ENCODE data around the gene ADSS1. TPM values are rescaled to one million over a fixed set of nuclear protein-coding genes. Genes with fewer than 3 reads are reported as not detected.
A peak's percentile ranks its signal among the peaks of the same experiment; 100 is the strongest.

The ADSS1 gene
- total RNA-seq, 1 donor from 2014 or later = 89.8 TPM

- H3K36me3 ChIP-seq (ENCODE audit: control insufficient read depth in 3 of 3, insufficient read depth in 3 of 3, low read length in 3 of 3) = peaks cover 19 to 27% (median 23%) of the 10 kb centered on the region in 3 donors
- no peak overlapping the region for H3K27ac ChIP-seq (ENCODE audit: low read depth, low read length)
- H3K27me3 ChIP-seq (ENCODE audit: control insufficient read depth in 3 of 3, insufficient read depth in 3 of 3, low read length in 3 of 3) = peaks cover 0 to 11% (median 0%) of the 10 kb centered on the region in 3 donors
- H3K9me3 ChIP-seq (ENCODE audit: control insufficient read depth in 3 of 3, low read length in 3 of 3) = no peaks in the 10 kb centered on the region
- no peak overlapping the region for H3K9ac ChIP-seq (ENCODE audit: low read depth in 1 of 3, low read length in 3 of 3)
- peaks cover 0 to 24% (median 17%) of the 10 kb centered on the region in 3 donors for H3K4me1 ChIP-seq (ENCODE audit: control insufficient read depth in 3 of 3, insufficient read depth in 3 of 3, low read length in 3 of 3)
- H3K4me3 ChIP-seq (ENCODE audit: low read length in 3 of 3) = no peak overlapping the region
These were observed 17.1 kb upstream of the ADSS1 start for GRCh38 chr14:104706733-104707607.

DNA sequence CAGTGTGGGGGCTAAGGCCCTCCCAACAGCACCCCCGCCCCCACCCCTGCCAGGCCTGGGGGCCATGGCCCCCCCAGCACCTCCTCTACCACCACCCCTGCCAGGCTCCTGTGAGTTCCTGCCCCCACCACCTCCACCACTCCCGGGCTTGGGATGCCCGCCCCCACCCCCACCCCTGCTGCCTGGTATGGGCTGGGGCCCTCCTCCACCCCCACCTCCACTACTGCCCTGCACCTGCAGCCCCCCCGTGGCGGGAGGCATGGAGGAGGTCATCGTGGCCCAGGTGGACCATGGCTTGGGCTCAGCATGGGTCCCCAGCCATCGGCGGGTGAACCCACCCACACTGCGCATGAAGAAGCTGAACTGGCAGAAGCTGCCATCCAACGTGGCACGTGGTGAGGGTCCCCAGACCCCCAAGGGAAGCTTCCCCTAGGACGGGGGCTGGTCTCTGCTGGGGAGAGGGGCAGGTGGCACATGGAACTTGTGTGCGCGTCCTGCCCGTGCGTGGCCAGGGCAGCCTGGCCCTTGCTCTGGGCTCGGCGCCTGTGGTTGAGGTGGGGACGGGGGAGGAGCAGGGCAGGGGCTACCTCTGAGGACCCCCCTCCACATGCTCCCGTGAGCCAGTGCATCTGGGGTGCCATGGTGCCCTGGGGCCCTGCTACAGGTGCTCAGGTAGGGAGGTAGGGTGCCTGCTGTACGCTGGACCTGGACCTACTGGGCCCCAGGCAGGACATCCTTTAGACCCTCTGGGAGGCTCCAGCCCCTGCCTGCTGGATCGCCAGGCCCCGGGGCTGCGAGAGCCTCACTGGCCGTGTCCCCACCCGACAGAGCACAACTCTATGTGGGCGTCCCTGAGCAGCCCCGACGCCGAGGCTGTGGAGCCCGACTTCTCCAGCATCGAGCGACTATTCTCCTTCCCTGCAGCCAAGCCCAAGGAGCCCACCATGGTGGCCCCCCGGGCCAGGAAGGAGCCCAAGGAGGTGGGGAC lies 16.1 kb upstream of the ADSS1 start:
- H3K4me1 ChIP-seq (ENCODE audit: control insufficient read depth in 3 of 3, insufficient read depth in 3 of 3, low read length in 3 of 3) = peaks cover 0 to 24% (median 17%) of the 10 kb centered on the region in 3 donors
- peaks cover 19 to 28% (median 22%) of the 10 kb centered on the region in 3 donors for H3K36me3 ChIP-seq (ENCODE audit: control insufficient read depth in 3 of 3, insufficient read depth in 3 of 3, low read length in 3 of 3)
- no peaks in the 10 kb centered on the region for H3K9me3 ChIP-seq (ENCODE audit: control insufficient read depth in 3 of 3, low read length in 3 of 3)
- peaks cover 0 to 11% (median 0%) of the 10 kb centered on the region in 3 donors for H3K27me3 ChIP-seq (ENCODE audit: control insufficient read depth in 3 of 3, insufficient read depth in 3 of 3, low read length in 3 of 3)
- H3K27ac ChIP-seq (ENCODE audit: low read depth, low read length) = no peak overlapping the region
- no peak overlapping the region for H3K4me3 ChIP-seq (ENCODE audit: low read length in 3 of 3)
- no peak overlapping the region for H3K9ac ChIP-seq (ENCODE audit: low read depth in 1 of 3, low read length in 3 of 3)

GRCh38 chr14:104708606-104709268 lies 15.3 kb upstream of the ADSS1 start:
- H3K9ac ChIP-seq (ENCODE audit: low read depth in 1 of 3, low read length in 3 of 3) = no peak overlapping the region
- H3K27me3 ChIP-seq (ENCODE audit: control insufficient read depth in 3 of 3, insufficient read depth in 3 of 3, low read length in 3 of 3) = peaks cover 0 to 11% (median 0%) of the 10 kb centered on the region in 3 donors
- H3K9me3 ChIP-seq (ENCODE audit: control insufficient read depth in 3 of 3, low read length in 3 of 3) = no peaks in the 10 kb centered on the region
- no peak overlapping the region for H3K27ac ChIP-seq (ENCODE audit: low read depth, low read length)
- H3K36me3 ChIP-seq (ENCODE audit: control insufficient read depth in 3 of 3, insufficient read depth in 3 of 3, low read length in 3 of 3) = peaks cover 21 to 22% (median 22%) of the 10 kb centered on the region in 3 donors
- peaks cover 0 to 24% (median 17%) of the 10 kb centered on the region in 3 donors for H3K4me1 ChIP-seq (ENCODE audit: control insufficient read depth in 3 of 3, insufficient read depth in 3 of 3, low read length in 3 of 3)
- H3K4me3 ChIP-seq (ENCODE audit: low read length in 3 of 3) = no peak overlapping the region

GRCh38 chr14:104709387-104710039 lies 14.5 kb upstream of the ADSS1 start:
- peak overlapping the region in 1 of 3 donors; percentile 33 for H3K9ac ChIP-seq (ENCODE audit: low read depth in 1 of 3, low read length in 3 of 3)
- no peak overlapping the region for H3K27ac ChIP-seq (ENCODE audit: low read depth, low read length)
- peaks cover 16 to 20% (median 20%) of the 10 kb centered on the region in 3 donors for H3K36me3 ChIP-seq (ENCODE audit: control insufficient read depth in 3 of 3, insufficient read depth in 3 of 3, low read length in 3 of 3)
- peaks cover 0 to 11% (median 0%) of the 10 kb centered on the region in 3 donors for H3K27me3 ChIP-seq (ENCODE audit: control insufficient read depth in 3 of 3, insufficient read depth in 3 of 3, low read length in 3 of 3)
- no peak overlapping the region for H3K4me3 ChIP-seq (ENCODE audit: low read length in 3 of 3)
- no peaks in the 10 kb centered on the region for H3K9me3 ChIP-seq (ENCODE audit: control insufficient read depth in 3 of 3, low read length in 3 of 3)
- peaks cover 0 to 24% (median 17%) of the 10 kb centered on the region in 3 donors for H3K4me1 ChIP-seq (ENCODE audit: control insufficient read depth in 3 of 3, insufficient read depth in 3 of 3, low read length in 3 of 3)

DNA sequence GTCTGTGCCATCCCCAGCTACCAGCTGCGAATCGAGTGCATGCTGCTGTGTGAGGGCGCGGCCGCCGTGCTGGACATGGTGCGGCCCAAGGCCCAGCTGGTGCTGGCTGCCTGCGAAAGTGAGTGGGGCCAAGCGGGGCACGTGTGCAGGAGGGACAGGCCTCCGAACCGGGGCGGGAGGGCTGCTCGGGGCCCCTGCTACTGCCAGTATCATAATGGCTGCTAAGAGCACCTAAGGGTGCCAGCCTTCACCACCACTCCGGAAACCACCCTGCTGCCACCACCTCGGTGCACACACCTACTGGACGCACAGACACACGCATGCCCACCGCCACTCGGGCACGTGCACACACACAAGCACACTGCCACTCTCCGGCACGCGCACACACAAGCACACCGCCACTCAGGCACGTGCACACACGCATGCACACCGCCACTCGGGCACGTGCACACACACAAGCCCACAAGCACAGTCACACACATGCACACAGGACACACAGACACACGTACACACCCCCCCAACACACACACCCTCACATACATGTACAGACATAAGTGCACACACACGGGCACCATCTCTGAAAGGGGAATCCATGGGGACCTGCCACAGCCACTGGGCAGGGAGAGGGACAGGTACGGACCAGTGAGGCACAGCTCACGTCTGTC lies 13.8 kb upstream of the ADSS1 start:
- peak overlapping the region in 1 of 3 donors; percentile 33 for H3K9ac ChIP-seq (ENCODE audit: low read depth in 1 of 3, low read length in 3 of 3)
- peaks cover 0 to 11% (median 0%) of the 10 kb centered on the region in 3 donors for H3K27me3 ChIP-seq (ENCODE audit: control insufficient read depth in 3 of 3, insufficient read depth in 3 of 3, low read length in 3 of 3)
- no peak overlapping the region for H3K4me3 ChIP-seq (ENCODE audit: low read length in 3 of 3)
- H3K4me1 ChIP-seq (ENCODE audit: control insufficient read depth in 3 of 3, insufficient read depth in 3 of 3, low read length in 3 of 3) = peaks cover 0 to 25% (median 17%) of the 10 kb centered on the region in 3 donors
- H3K9me3 ChIP-seq (ENCODE audit: control insufficient read depth in 3 of 3, low read length in 3 of 3) = no peaks in the 10 kb centered on the region
- no peak overlapping the region for H3K27ac ChIP-seq (ENCODE audit: low read depth, low read length)
- peaks cover 16 to 21% (median 20%) of the 10 kb centered on the region in 3 donors for H3K36me3 ChIP-seq (ENCODE audit: control insufficient read depth in 3 of 3, insufficient read depth in 3 of 3, low read length in 3 of 3)

- Histone ChIP-seq H3K4me3 (ENCODE audit: low read length in 3 of 3) (no peak overlapping the region), H3K4me1 (ENCODE audit: control insufficient read depth in 3 of 3, insufficient read depth in 3 of 3, low read length in 3 of 3) (peaks cover under 1 to 35% (median 29%) of the 10 kb centered on the region in 3 donors), H3K9me3 (ENCODE audit: control insufficient read depth in 3 of 3, low read length in 3 of 3) (no peaks in the 10 kb centered on the region), H3K27ac (ENCODE audit: low read depth, low read length) (no peak overlapping the region), H3K36me3 (ENCODE audit: control insufficient read depth in 3 of 3, insufficient read depth in 3 of 3, low read length in 3 of 3) (peaks cover 27 to 32% (median 28%) of the 10 kb centered on the region in 3 donors), H3K27me3 (ENCODE audit: control insufficient read depth in 3 of 3, insufficient read depth in 3 of 3, low read length in 3 of 3) (peaks cover 0 to 9% (median 0%) of the 10 kb centered on the region in 3 donors), H3K9ac (ENCODE audit: low read depth in 1 of 3, low read length in 3 of 3) (no peak overlapping the region)
These were observed 10.9 kb upstream of the ADSS1 start for GRCh38 chr14:104712881-104713734.

DNA sequence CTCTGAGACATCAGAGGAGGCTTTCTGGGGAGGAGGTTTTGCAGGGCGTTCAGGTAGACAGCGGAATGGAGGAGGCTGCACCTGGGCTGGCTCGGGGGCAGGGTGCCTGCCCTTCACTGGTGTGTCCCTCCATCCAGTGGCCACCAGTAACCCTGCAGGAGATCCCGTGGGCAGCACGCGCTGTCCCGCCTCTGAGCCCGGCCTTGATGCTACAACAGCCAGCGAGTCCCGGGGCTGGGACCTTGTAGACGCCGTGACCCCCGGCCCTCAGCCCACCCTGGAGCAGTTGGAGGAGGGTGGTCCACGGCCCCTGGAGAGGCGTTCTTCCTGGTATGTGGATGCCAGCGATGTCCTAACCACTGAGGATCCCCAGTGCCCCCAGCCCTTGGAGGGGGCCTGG lies 10.0 kb upstream of the ADSS1 start:
- no peak overlapping the region for H3K27ac ChIP-seq (ENCODE audit: low read depth, low read length)
- peaks cover 28 to 32% (median 30%) of the 10 kb centered on the region in 3 donors for H3K36me3 ChIP-seq (ENCODE audit: control insufficient read depth in 3 of 3, insufficient read depth in 3 of 3, low read length in 3 of 3)
- no peak overlapping the region for H3K9ac ChIP-seq (ENCODE audit: low read depth in 1 of 3, low read length in 3 of 3)
- no peaks in the 10 kb centered on the region for H3K9me3 ChIP-seq (ENCODE audit: control insufficient read depth in 3 of 3, low read length in 3 of 3)
- H3K27me3 ChIP-seq (ENCODE audit: control insufficient read depth in 3 of 3, insufficient read depth in 3 of 3, low read length in 3 of 3) = peaks cover 0 to 5% (median 0%) of the 10 kb centered on the region in 3 donors
- no peak overlapping the region for H3K4me3 ChIP-seq (ENCODE audit: low read length in 3 of 3)
- peaks cover 10 to 38% (median 34%) of the 10 kb centered on the region in 3 donors for H3K4me1 ChIP-seq (ENCODE audit: control insufficient read depth in 3 of 3, insufficient read depth in 3 of 3, low read length in 3 of 3)

GRCh38 chr14:104714681-104715080 lies 9.3 kb upstream of the ADSS1 start:
- H3K9ac ChIP-seq (ENCODE audit: low read depth in 1 of 3, low read length in 3 of 3) = no peak overlapping the region
- no peaks in the 10 kb centered on the region for H3K9me3 ChIP-seq (ENCODE audit: control insufficient read depth in 3 of 3, low read length in 3 of 3)
- peaks cover 0 to 3% (median 0%) of the 10 kb centered on the region in 3 donors for H3K27me3 ChIP-seq (ENCODE audit: control insufficient read depth in 3 of 3, insufficient read depth in 3 of 3, low read length in 3 of 3)
- peaks cover 13 to 38% (median 34%) of the 10 kb centered on the region in 3 donors for H3K4me1 ChIP-seq (ENCODE audit: control insufficient read depth in 3 of 3, insufficient read depth in 3 of 3, low read length in 3 of 3)
- no peak overlapping the region for H3K27ac ChIP-seq (ENCODE audit: low read depth, low read length)
- H3K36me3 ChIP-seq (ENCODE audit: control insufficient read depth in 3 of 3, insufficient read depth in 3 of 3, low read length in 3 of 3) = peaks cover 29 to 33% (median 32%) of the 10 kb centered on the region in 3 donors
- no peak overlapping the region for H3K4me3 ChIP-seq (ENCODE audit: low read length in 3 of 3)
